HL-60 (cell line): ENCODE measurements around the gene ZNF385A.

ENCODE experiments used
- GABPA ChIP-seq: IDR thresholded peaks from 2 replicates; pipeline ENCODE4 v1.6.1; 2012; ENCODE audit warnings: low read depth
- POLR2AphosphoS5 ChIP-seq: IDR thresholded peaks from 2 replicates; pipeline ENCODE4 v1.6.1; 2012; ENCODE audit warnings: low read depth
- SPI1 ChIP-seq: IDR thresholded peaks from 2 replicates; pipeline ENCODE4 v1.6.1; 2012; ENCODE audit warnings: low read depth, mild to moderate bottlenecking, borderline replicate concordance
- TF ChIP-seq, protein P1 (sequence below): IDR thresholded peaks from one replicate; pipeline ENCODE4 v1.5.1; 2011; ENCODE audit warnings: low read length, control low read depth, inconsistent platforms; ENCODE audit not compliant: insufficient read depth
- TF ChIP-seq, protein P2 (sequence below): IDR thresholded peaks from 2 replicates; pipeline ENCODE4 v1.6.1; 2012; ENCODE audit warnings: low read depth; ENCODE audit not compliant: insufficient replicate concordance

DNA sequence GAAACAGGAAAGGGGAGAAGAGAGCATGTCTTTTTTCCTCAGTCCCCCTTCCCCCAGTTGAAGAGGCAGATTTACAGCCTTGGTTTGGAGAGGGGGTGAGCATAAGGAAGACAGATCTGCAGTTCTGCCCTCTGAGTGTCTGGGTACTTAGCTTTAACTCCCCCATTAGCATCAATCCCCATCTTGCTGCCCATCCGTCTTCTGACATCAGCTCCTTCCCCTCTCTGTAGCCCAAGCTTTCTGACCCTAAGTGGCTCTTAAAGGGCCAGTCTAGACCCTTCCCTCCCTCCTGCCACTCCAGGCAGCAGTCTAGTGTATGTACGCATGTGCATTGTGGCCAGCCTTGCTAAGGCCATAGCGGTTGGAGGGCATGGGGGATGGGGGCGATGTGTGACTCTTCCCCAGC is 27.6 kb downstream of the ZNF385A start:
- TF ChIP-seq, protein P1, sequence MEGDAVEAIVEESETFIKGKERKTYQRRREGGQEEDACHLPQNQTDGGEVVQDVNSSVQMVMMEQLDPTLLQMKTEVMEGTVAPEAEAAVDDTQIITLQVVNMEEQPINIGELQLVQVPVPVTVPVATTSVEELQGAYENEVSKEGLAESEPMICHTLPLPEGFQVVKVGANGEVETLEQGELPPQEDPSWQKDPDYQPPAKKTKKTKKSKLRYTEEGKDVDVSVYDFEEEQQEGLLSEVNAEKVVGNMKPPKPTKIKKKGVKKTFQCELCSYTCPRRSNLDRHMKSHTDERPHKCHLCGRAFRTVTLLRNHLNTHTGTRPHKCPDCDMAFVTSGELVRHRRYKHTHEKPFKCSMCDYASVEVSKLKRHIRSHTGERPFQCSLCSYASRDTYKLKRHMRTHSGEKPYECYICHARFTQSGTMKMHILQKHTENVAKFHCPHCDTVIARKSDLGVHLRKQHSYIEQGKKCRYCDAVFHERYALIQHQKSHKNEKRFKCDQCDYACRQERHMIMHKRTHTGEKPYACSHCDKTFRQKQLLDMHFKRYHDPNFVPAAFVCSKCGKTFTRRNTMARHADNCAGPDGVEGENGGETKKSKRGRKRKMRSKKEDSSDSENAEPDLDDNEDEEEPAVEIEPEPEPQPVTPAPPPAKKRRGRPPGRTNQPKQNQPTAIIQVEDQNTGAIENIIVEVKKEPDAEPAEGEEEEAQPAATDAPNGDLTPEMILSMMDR = no peak
- TF ChIP-seq, protein P2, sequence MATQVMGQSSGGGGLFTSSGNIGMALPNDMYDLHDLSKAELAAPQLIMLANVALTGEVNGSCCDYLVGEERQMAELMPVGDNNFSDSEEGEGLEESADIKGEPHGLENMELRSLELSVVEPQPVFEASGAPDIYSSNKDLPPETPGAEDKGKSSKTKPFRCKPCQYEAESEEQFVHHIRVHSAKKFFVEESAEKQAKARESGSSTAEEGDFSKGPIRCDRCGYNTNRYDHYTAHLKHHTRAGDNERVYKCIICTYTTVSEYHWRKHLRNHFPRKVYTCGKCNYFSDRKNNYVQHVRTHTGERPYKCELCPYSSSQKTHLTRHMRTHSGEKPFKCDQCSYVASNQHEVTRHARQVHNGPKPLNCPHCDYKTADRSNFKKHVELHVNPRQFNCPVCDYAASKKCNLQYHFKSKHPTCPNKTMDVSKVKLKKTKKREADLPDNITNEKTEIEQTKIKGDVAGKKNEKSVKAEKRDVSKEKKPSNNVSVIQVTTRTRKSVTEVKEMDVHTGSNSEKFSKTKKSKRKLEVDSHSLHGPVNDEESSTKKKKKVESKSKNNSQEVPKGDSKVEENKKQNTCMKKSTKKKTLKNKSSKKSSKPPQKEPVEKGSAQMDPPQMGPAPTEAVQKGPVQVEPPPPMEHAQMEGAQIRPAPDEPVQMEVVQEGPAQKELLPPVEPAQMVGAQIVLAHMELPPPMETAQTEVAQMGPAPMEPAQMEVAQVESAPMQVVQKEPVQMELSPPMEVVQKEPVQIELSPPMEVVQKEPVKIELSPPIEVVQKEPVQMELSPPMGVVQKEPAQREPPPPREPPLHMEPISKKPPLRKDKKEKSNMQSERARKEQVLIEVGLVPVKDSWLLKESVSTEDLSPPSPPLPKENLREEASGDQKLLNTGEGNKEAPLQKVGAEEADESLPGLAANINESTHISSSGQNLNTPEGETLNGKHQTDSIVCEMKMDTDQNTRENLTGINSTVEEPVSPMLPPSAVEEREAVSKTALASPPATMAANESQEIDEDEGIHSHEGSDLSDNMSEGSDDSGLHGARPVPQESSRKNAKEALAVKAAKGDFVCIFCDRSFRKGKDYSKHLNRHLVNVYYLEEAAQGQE = no peak
- no peak for TF ChIP-seq POLR2AphosphoS5
- TF ChIP-seq SPI1 = no peak
- TF ChIP-seq GABPA = no peak
